DMS153 (cell line): ENCODE measurements around the gene PARVB.
A peak's percentile ranks its signal among the peaks of the same experiment; 100 is the strongest.
"Not testable (repeated sequence)": the region's sequence is repeated elsewhere in the genome, so short reads cannot be mapped to it uniquely, and the experiment has no call there.

Source experiments
- DNase-seq: peaks from one replicate; lab custom pipeline; 2025; lab: John Stamatoyannopoulos, UW

The PARVB gene

DNA sequence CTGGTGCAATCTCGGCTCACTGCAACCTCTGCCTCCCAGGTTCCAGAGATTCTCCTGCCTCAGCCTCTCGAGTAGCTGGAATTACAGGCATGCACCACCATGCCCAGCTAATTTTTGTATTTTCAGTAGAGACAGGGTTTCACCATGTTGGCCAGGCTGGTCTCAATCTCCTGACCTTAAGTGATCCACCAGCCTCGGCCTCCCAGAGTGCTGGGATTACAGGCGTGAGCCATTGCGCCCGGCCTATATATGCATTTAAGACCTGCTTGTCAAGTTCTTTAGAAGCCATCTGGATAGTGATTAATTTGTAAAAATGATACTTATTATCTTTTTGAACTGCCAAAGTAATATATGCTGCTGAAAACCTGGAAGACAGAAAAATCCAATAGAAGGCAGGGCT is 86.6 kb downstream of the PARVB start:
- not testable (repeated sequence) for DNase-seq

DNA sequence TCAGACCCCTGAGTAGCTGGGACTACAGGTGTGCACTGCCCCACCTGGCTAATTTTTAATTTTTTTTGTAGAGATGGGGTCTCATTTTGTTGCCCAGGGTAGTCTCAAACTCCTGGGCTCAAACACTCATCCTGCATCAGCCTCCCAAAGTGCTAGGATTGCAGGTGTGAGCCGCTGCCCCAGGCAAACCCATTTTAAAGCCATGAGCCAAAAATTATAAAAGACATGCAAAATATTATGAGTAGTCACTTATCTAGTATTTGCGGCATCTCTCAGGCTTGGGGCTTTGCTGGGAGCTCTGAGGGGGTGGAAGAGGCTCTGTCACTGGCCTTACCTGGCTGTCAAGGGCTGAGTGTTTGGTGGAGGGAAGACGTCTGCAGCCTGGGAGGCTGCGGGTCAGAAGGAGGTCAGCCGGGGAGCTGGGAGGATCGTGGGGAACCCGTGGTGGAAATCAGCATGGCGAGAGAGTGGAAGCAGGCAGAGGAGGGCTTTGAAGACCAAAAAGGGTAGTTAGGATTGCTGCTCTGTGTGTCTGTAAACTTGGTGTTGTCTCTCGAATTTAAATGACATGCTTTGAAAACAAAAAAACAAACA is 87.6 kb downstream of the PARVB start:
- no peak for DNase-seq

DNA sequence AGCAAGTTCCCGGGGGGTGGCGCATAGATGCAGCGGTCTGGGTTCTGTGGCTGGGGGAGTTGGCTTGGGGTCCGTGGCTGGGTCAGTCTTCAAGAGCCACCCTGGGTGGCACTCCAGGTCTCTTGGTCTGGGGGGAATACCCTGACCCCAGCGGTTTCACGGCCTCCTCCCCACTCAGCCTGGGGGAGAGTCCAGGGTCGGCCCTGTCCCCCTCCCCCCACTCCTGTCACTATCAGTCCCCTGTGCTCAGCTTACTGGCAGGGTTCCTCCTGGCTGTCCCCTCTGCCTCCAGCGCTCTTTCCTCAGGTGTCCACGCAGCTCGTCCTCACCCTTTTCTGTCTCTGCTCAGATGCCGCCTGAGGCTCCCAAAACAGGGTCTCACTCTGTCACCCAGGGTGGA is 88.1 kb downstream of the PARVB start:
- DNase-seq: no peak

DNA sequence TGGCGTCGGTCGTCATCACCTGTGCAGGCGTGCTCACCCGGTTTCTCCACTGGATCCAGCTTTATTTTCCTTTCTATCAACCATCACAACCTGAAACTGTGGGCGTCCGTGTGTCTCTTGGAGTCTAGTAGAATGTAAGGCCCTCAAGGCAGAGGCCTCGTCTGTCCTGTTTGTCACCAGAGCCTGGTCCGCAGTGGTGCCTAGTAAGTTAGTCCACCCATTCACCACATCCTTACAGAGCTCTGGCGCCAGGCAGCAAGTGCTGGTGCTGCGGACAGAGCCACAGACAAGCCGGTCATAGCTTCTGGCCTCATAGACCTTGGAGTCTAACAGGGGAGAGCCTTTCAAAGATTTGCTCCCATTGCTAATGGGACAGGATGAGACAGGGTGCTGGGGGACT is 92.2 kb downstream of the PARVB start:
- no peak for DNase-seq

DNA sequence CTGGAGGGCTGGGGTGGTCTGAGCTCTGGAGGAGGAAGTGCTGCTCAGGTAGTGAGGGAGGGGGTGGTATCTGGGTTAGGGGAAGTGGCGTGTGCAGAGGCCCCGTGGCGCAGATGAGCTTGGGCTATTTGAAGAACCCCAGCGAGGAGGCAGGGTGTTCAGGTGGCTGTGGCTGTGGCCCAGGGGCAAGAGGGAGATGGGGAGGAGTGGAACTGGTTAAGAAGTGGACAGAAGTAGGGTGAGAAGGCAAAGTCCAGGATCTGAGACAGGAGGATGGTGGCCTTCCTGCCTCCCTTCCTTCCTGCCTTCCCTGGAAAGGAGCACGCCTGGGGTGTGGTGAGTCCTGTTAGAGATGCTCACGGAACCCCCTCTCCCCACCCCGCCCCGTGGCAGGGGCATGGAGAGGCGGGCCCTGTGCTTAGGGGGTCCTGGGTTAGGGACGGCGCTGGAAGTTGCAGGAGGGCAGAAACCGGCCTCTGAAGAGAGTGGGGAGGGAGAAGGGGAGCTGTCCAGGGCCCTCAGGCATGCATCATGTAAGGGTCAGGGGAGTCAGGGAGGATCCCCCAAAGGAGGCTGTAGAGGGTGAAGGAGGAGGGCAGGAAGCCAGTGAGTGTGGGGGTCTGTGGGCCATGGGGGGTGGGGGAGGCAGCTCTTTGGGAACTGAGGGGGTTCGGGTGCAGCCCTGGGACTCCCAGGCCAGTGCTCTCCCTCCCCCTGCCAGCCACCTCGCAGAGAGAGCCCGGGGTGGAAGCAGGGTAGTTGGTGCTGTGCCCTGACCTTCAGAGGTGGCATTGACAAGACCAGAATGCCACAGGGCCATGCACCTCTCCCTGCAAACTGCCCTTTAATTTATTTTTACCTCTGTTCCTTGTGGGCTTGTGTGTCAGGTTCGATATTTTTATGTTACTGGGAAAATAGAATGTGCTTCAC is 92.9 kb downstream of the PARVB start:
- no peak for DNase-seq

DNA sequence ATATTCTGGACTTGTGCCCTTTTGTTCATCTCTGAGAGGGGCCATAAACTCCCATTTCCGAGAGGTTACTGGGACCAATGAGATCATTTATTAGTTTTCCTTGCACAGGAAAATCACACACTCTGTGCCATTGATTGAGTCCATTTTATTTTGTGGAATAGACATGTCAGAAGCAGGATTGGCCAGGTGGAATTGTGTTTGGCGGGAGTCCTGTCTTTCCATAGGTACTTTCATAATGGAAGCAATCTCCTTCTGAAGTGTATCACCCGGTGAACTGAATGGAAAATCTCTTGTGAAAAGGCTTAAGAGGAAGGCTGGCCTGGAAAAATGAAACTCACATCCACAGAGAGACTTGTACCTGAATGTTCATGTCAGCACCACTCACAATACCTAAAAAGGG is 93.6 kb downstream of the PARVB start:
- DNase-seq: no peak

DNA sequence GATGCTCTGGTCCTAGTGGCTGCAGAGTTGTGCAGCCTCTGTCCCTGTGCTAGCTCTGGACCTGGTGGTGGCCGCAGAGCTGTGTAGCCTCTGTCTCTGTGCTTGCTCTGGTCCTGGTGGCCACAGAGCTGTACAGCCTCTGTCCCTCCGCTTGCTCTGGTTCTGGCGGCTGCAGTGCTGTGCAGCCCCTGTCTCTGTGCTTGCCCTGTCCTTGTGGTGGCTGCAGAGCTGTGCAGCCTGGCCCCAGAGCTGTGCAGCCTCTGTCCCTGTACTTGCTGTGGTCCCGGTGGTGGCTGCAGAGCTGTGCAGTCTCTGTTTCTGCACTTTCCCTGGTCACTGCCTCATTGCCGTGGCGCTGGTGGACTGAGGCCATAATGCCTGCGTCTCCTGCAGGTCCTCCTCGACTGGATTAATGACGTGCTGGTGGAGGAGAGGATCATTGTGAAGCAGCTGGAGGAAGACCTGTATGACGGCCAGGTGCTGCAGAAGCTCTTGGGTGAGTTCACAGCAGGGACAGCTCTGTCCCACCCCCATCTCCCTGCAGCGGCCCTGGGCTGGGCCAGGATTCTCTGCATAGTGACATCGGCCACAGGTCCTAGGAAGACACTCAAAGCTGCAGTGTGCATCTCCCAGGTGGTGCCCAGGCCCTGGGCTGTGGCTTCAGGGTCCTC is 94.7 kb downstream of the PARVB start:
- no peak for DNase-seq

DNA sequence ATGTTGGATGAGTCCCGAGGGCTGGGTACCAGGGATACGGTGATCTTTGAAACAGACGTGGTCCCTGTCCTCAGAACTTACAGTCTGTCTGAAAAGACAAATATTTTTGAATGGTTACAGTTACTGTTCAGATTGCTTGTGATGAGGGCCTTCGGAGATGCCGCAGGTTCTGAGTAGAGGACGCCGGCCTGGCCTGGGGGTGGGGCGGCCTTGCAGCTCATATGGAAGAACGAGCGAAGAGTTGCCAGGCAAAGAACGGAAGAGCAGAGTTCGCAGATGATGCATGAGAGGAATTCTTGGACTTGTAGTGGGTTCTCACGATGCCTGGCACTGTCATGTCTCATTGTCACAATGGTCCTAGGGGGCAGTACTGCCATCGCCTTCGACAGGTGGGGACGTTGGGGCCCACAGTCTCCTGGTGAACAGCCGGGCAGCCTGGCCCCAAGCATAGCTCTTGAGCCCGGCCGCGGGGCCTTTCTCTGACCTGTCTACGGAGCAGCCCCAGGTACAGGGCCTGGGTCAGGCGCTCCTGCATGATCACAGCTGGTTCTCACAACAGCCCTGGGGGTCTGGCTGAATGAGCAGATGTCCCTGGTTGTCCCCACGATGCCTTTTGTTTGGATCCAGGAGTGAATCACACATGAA is 95.7 kb downstream of the PARVB start:
- no peak for DNase-seq

DNA sequence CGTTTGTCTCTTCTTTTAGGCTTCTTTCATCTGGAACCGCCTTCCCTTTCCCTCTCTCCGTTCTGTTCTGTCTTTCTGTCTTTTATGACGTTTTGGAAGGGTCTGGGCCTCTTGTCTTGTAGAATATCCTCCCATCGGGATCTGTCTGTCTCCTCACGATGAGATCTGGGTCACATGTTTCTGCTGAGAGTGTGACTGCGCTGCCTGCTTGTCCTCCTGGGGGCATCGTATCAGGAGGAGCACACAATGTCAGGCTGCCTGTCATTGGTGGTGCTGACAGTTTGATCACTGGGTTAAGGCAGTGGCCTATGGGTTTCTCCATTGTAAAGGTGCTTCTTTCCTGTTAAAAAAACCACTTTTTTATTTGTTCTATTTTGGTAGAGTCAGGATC is 96.2 kb downstream of the PARVB start:
- DNase-seq: no peak

DNA sequence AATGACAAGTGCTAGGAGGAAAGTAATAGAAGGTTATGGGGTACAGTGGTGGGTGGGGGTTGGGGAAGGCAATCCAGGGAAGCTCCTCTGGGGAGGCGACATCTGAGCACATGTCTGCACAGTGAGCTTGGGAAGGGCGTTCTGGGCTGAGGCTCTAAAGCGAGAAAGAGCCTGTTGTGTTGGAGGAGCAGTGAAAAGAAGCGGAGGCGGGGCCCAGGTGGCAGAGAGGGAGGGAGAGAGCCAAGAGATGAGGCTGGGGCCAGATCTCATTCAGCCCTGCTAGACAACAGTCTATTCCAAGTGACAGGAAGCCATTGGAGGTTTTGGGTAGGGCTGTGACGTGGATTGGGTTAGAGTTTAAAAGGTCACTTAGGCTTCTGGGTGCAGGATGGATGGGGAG is 101.3 kb downstream of the PARVB start:
- no peak for DNase-seq

DNA sequence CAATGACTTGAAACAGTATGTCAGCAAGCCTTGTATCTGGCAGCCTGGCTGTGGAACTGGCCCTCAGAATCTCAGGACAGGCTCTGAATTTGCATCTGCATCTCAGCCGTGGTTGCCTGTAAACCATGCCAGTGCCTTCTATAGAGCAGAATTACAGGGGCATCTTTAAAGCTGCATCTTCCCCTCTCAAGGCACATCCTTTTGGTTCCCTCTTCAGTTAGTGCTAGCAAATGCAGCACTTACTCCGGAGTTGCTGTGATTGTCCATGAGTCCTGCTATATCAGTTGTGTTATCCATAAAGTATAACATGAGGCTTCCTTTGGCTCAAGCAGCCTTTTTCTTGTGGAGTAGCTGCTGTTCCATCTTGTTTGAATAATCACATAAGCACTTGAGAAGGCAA is 102.7 kb downstream of the PARVB start:
- DNase-seq: no peak

DNA sequence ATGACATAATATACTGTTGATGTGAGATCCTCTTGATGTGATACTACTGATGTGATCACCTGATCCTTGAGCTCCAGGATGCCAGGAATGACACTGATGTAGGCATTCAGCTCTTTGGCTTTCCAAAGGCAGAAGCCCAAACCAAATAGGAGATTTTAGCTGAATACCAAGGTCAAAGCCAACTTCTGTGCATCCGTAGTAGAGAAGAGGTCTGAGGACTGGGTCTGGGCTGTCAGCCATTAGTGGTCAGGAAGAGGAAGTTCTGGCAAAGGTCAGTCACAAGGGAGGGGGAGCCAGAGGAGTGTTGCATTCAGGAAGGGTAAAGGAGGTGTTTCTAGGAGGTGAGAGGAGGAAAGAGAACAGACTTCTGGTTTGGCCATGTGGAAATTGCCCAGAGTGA is 103.3 kb downstream of the PARVB start:
- no peak for DNase-seq

DNA sequence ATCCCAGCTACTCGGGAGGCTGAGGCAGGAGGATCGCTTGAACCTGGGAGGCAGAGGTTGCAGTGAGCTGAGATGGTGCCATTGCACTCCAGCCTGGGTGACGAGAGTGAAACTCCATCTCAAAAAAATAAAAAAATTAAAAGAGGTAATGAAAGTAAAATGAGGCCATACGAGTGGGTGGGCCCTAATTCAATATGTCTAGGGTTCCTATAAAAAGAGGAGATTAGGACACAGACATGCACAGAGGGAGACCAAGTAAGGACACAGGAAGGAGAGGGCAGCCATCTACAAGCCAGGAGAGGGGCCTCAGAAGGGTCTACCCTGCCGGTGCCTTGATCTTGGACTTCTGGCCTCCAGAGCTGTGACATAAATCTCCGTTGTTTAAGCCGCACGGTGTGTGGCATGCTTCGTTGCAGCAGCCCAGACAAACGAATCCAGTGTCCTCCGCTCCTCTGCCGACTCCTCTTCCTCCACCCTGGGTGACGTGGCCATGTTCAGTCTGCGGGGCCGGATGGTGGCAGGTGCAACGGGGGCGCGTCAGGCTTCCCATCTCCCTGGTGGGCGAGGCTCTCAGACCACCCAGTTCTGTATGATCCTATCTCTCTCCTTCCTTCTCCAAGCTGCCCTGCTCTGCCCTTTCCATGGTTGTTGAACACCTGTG is 105.0 kb downstream of the PARVB start:
- no peak for DNase-seq

DNA sequence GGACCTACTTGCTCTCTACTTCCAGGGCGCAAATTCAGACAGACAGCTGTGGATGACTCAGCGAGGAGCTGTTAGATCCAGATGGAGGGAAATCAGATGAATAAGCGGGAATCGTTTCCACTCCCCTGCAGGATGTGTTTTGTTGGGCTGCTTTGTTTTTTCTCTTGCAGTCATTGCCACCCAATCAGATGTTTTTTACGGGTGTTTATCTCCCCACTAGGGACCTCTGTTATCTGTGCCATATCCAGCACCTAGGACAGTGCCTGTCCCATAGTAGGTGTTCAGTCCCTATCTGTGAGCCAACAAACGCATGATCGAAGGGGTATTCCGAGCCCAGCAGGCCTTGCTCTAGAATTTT is 105.5 kb downstream of the PARVB start:
- peak; percentile 62 for DNase-seq

DNA sequence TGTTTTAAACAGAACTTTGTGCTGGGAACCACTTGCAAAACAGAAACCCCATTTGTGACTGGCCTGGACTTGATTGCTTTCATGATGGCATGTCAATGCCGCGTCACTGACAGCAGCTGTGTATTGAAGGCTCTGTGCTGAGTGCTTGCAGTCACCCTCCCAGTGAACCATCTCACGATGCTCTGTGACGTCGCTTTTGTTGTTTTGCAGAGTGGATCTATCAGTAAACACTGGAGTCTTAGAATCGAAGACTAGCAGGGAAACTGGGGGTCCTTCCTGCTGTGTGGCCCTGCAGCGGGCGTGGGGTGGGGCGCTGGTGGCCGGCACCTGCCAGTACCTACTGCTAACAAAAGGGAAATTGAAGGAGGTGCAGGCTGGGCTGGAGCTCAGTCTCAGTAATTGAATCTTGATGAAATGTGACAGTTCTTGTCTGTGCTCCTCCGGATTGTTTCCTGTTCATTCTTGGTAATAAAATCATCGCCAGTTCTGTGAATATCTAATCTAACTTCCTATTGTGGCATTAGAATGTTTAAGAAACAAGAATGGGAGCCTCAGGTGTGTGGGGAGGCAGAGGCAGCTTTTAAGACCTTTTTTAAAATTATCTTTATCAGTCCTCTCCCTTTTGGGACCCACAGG is 106.1 kb downstream of the PARVB start:
- DNase-seq: peak; percentile 75

DNA sequence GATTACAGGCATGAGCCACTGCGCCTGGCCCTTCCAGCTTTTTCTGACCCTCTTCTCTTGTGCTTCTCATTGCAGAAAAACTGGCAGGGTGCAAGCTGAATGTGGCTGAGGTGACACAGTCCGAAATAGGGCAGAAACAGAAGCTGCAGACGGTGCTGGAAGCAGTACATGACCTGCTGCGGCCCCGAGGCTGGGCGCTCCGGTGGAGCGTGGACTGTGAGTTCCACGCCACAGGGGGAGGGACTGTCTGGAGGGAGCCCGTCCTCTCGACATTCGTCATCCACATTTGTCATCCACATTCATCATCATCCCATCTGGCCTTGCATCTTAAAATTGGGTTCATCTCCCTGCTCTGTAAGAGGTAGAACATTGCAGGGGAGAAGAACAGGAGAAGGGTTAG is 107.3 kb downstream of the PARVB start:
- no peak for DNase-seq

DNA sequence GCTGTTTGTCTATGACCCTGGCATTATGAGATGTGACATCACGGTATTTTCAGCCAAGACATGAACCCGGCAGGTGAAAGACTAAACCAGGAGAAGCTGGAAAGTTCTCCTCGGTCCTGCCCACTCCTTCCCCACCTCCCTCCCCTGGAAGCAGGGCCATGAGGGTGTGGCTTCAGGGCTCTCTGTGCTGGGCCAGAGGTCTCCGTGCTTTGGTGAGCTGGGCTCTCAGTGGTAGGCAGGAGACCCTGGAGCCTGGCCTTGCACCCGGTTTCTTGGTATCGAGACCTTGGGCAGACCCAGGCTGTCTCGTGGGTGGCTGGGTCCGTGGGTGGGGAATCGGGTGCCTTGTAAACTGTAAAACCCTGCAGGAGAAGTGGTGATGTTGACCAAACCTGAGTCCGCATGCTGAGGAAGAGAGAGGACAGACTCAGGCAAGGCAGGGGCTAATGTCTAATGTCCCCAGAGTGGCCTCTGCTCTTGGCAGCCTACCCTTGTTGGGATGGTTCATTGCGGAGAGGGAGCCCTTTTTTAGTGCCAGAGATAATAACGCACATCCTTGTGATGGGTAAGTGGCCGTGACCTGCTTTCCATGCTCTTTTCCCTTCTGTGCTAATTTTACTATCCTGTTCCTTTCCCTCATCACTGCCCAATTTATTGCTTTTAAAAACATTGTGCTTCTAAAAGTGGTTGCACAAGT is 108.0 kb downstream of the PARVB start:
- DNase-seq: no peak

DNA sequence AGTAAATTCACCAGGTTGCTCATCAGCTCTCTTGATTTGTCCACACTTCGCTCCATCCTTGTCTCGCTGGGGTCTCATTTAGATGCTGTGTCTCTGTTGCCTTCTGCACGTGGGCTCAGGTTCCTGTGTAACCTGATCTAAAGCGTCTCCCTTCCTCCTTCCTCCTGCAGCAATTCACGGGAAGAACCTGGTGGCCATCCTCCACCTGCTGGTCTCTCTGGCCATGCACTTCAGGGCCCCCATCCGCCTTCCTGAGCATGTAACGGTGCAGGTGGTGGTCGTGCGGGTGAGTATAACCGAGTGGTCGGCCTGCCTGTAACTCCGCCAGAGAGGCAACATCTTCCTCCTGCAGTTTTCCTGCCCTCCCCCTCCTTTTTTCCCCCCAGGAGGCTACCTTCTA is 108.6 kb downstream of the PARVB start:
- peak; percentile 20 for DNase-seq

DNA sequence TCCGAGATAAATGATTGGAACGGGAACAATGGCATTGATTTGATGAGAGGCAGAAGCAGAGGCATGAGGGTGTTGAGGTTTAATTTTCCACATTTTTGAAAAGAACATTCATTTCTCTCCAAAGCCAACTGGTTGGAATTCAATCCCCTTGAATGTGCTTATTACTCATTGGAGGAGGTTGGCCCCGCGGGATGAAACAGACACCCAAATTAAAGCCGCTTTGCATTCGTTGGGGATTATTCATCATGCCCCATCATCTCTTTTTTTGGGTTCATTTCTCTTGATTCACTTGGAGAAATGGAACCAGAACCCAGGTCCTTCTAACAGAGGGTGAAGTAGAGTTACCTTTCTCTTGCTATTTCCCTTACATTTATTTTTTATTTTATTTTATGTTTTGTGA is 109.1 kb downstream of the PARVB start:
- DNase-seq: no peak

DNA sequence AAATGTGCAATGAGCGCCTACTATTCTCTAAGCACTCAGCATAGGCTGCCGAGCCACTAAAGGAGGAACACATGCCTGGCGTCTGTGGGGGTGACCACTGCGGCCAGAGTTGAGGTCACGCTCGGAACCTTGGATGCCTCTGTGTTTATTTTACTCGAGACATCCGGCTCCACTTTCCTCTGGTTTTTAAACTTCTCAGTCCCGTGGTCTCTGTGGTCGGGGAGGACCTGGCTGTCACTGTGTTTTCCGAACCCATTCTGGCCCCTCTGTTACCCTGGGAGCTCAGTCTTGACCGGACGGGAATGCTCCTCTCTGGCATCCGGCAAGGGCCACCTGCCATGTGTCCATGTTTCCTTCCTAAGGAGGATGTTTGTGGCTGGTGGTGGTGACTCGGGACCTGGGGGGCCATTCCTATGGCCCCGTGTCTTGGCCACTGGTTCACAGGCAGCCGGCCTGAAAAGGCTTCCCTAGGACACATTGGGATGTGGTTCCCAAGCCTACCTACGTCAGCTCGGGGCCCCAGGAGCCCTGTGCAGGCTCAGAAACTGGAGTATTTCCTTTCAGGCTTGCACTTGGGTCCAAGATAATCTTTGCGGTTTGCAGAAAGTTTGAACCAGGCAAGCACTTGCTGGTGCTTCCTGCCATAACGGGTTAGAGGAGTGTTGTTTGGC is 109.9 kb downstream of the PARVB start:
- DNase-seq: no peak

DNA sequence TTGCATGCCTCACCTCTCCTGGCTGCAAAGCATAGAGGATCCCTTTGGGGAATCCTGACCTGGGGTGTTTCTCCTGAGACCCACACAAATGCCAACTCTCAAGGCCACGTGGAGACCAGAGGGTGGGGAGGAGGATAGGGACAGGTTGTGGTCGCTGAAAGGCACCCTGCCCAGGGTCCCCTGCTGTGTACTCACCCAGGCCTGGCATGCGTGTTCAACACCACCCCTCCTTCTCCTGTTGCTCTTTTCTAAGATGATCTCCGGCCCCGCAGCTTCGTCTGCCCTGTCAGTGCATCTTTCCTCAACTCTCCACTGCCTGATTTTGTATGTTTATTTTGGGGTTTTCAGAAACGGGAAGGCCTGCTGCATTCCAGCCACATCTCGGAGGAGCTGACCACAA is 112.0 kb downstream of the PARVB start:
- no peak for DNase-seq
